GM23338 (cell line): Measurements from ENCODE around the gene PRELID2.

Experiments
- EZH2 ChIP-seq: fragments of 200-600 bp; sonication (generic); IDR thresholded peaks from one replicate; pipeline ENCODE4 v1.8.0; 2017; ENCODE audit warnings: antibody characterized with exemption, mild to moderate bottlenecking, low read depth; ENCODE audit not compliant: unreplicated experiment
- POLR2AphosphoS5 ChIP-seq: IDR thresholded peaks from 2 replicates; pipeline ENCODE4 v1.6.1; 2016; ENCODE audit warnings: antibody characterized with exemption, low read depth
- TF ChIP-seq, protein P1 (sequence below), 2 experiments: fragments of 200-600 bp in 1 of 2; sonication (generic) in 1 of 2; conservative IDR thresholded peaks; 2 replicates each; pipeline versions ENCODE4 v1.5.1 to v1.6.1; 2016 to 2017; ENCODE audit warnings: antibody characterized with exemption in 2 of 2, low read depth in 2 of 2, mild to moderate bottlenecking in 2 of 2, moderate library complexity in 1 of 2
- TF ChIP-seq, protein P2 (sequence below): IDR thresholded peaks from one replicate; pipeline ENCODE4 v1.6.1; 2018; ENCODE audit warnings: antibody characterized with exemption; ENCODE audit not compliant: unreplicated experiment
- TF ChIP-seq, protein P3 (sequence below): IDR thresholded peaks from 2 replicates; pipeline ENCODE4 v1.6.1; 2016; ENCODE audit warnings: antibody characterized with exemption

DNA sequence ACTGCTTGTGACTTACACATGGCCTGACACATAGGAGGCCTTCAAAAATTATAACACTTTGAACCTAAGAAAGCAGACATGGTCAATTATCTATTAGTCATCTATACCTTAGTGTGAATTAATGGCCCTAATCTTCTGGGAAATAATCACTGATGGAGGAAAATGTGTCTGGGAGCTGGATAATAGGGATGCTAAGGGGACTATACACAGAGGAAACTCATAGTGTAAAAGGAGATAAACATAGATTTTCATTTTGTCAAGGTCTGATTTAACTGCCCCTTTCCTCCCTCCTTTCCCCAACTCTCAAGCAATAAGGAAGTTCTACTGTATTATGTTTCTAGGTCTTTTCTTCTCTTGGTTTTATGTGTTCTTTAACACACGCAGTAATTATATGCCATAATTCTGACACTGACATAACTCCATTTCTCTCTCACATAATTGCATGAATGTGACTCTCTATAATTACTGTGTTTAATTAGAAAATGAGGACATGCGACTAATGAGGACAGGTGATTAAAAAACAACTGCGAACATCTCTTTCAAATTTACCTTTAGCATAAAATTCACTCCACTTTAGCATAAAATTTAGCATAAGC, 18.7 kb upstream of the PRELID2 start:
- TF ChIP-seq, protein P1, sequence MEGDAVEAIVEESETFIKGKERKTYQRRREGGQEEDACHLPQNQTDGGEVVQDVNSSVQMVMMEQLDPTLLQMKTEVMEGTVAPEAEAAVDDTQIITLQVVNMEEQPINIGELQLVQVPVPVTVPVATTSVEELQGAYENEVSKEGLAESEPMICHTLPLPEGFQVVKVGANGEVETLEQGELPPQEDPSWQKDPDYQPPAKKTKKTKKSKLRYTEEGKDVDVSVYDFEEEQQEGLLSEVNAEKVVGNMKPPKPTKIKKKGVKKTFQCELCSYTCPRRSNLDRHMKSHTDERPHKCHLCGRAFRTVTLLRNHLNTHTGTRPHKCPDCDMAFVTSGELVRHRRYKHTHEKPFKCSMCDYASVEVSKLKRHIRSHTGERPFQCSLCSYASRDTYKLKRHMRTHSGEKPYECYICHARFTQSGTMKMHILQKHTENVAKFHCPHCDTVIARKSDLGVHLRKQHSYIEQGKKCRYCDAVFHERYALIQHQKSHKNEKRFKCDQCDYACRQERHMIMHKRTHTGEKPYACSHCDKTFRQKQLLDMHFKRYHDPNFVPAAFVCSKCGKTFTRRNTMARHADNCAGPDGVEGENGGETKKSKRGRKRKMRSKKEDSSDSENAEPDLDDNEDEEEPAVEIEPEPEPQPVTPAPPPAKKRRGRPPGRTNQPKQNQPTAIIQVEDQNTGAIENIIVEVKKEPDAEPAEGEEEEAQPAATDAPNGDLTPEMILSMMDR (conservative IDR thresholded peaks at IDR 0.05; ENCODE audit: low read depth in 2 of 2): no peak
- TF ChIP-seq POLR2AphosphoS5 (no peak), EZH2 (no peak)
- TF ChIP-seq, protein P2, sequence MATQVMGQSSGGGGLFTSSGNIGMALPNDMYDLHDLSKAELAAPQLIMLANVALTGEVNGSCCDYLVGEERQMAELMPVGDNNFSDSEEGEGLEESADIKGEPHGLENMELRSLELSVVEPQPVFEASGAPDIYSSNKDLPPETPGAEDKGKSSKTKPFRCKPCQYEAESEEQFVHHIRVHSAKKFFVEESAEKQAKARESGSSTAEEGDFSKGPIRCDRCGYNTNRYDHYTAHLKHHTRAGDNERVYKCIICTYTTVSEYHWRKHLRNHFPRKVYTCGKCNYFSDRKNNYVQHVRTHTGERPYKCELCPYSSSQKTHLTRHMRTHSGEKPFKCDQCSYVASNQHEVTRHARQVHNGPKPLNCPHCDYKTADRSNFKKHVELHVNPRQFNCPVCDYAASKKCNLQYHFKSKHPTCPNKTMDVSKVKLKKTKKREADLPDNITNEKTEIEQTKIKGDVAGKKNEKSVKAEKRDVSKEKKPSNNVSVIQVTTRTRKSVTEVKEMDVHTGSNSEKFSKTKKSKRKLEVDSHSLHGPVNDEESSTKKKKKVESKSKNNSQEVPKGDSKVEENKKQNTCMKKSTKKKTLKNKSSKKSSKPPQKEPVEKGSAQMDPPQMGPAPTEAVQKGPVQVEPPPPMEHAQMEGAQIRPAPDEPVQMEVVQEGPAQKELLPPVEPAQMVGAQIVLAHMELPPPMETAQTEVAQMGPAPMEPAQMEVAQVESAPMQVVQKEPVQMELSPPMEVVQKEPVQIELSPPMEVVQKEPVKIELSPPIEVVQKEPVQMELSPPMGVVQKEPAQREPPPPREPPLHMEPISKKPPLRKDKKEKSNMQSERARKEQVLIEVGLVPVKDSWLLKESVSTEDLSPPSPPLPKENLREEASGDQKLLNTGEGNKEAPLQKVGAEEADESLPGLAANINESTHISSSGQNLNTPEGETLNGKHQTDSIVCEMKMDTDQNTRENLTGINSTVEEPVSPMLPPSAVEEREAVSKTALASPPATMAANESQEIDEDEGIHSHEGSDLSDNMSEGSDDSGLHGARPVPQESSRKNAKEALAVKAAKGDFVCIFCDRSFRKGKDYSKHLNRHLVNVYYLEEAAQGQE: no peak
- TF ChIP-seq, protein P3, sequence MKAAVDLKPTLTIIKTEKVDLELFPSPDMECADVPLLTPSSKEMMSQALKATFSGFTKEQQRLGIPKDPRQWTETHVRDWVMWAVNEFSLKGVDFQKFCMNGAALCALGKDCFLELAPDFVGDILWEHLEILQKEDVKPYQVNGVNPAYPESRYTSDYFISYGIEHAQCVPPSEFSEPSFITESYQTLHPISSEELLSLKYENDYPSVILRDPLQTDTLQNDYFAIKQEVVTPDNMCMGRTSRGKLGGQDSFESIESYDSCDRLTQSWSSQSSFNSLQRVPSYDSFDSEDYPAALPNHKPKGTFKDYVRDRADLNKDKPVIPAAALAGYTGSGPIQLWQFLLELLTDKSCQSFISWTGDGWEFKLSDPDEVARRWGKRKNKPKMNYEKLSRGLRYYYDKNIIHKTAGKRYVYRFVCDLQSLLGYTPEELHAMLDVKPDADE: no peak
